Measurements from ENCODE around the gene SP1.
"Not testable (repeated sequence)": the region's sequence is repeated elsewhere in the genome, so short reads cannot be mapped to it uniquely, and the experiment has no call there.

GRCh38 chr12:53386381-53386780, 6.4 kb downstream of the SP1 start:
- not testable (repeated sequence) for TF ChIP-seq CTCF (conservative IDR thresholded peaks at IDR 0.05; ENCODE audit: low read depth, low read length); EZH2 (IDR thresholded peaks at IDR 0.05; ENCODE audit: borderline replicate concordance, low read depth, low read length, poor library complexity, severe bottlenecking)

All from A673 (cell line).